Activated CD4-positive, alpha-beta T cell treated with anti-CD3 and anti-CD28 coated beads, Interleukin-2, amount 10 ng/mL, durations not matched to agents 7 days and 5 days (primary cell): Measurements from ENCODE around the gene KLHDC4. TPM values are rescaled to one million over a fixed set of nuclear protein-coding genes. Genes with fewer than 3 reads are reported as not detected.
"Not testable (repeated sequence)": the region's sequence is repeated elsewhere in the genome, so short reads cannot be mapped to it uniquely, and the experiment has no call there.

Source experiments
- CTCF ChIA-PET: fragments of 350-600 bp; sonication (Branson Sonifier 250); formaldehyde crosslinking; loops from one replicate; lab custom pipeline; 2021; ENCODE audit warnings: antibody characterized with exemption; lab: Charles Lee
- POLR2A ChIA-PET: fragments of 350-600 bp; sonication (Branson Sonifier 250); formaldehyde crosslinking; loops from one replicate; lab custom pipeline; 2021; ENCODE audit warnings: antibody characterized with exemption; lab: Charles Lee
- DNase-seq: peaks from one replicate; pipeline ENCODE4 v3.0.0-alpha.2; 2020
- H3K27ac Mint-ChIP-seq: one replicate; pipeline ENCODE4 v1.8.0; 2021; ENCODE audit warnings: mild to moderate bottlenecking, moderate library complexity, mixed read lengths
- H3K27me3 Mint-ChIP-seq: one replicate; pipeline ENCODE4 v1.8.0; 2021; ENCODE audit warnings: mixed read lengths
- H3K36me3 Mint-ChIP-seq: one replicate; pipeline ENCODE4 v1.8.0; 2021; ENCODE audit warnings: low read depth, mixed read lengths
- H3K4me1 Mint-ChIP-seq: one replicate; pipeline ENCODE4 v1.8.0; 2021; ENCODE audit warnings: mixed read lengths
- H3K4me3 Mint-ChIP-seq: one replicate; pipeline ENCODE4 v1.8.0; 2021; ENCODE audit warnings: mild to moderate bottlenecking, moderate library complexity, mixed read lengths
- H3K9me3 Mint-ChIP-seq: one replicate; pipeline ENCODE4 v1.8.0; 2021; ENCODE audit warnings: mixed read lengths
- total RNA-seq, 2 experiments: library from RNA; stranded (reverse); gene quantifications; one replicate each; pipeline ENCODE4 v1.2.3, GENCODE V29; 2021

The KLHDC4 gene
- total RNA-seq, 2 experiments from 2014 or later = 83.2 to 102 TPM

GRCh38 chr16:87800497-87800896 lies 34.7 kb upstream of the KLHDC4 start:
- ChIA-PET POLR2A (no interaction called here), CTCF (interaction anchor here (0.6 to 1.5 kb wide), 2 partner anchors 15 to 25 kb away, joined by 3 read pairs; no protein-coding TSS in a partner anchor)
- no peak overlapping the region for H3K4me3 Mint-ChIP-seq
- H3K9me3 Mint-ChIP-seq = no peaks in the 10 kb centered on the region
- H3K27ac Mint-ChIP-seq = no peak overlapping the region
- DNase-seq = no peak
- H3K27me3 Mint-ChIP-seq = no peaks in the 10 kb centered on the region
- H3K36me3 Mint-ChIP-seq = no peaks in the 10 kb centered on the region
- H3K4me1 Mint-ChIP-seq = no peaks in the 10 kb centered on the region

- Mint-ChIP-seq H3K4me3 (no peak overlapping the region), H3K4me1 (no peaks in the 10 kb centered on the region), H3K27ac (no peak overlapping the region), H3K36me3 (no peaks in the 10 kb centered on the region), H3K27me3 (no peaks in the 10 kb centered on the region), H3K9me3 (no peaks in the 10 kb centered on the region)
- no peak for DNase-seq
- CTCF ChIA-PET = interaction anchor here (1.5 to 2.8 kb wide), 3 partner anchors 8 to 16 kb away, joined by 5 to 7 read pairs (median 5); no protein-coding TSS in a partner anchor
- POLR2A ChIA-PET = no interaction called here
Measured at GRCh38 chr16:87795336-87795735, 29.6 kb upstream of the KLHDC4 start.

GRCh38 chr16:87794485-87795078 lies 28.8 kb upstream of the KLHDC4 start:
- H3K36me3 Mint-ChIP-seq = no peaks in the 10 kb centered on the region
- POLR2A ChIA-PET = no interaction called here
- H3K27ac Mint-ChIP-seq = no peak overlapping the region
- no peaks in the 10 kb centered on the region for H3K9me3 Mint-ChIP-seq
- no peak overlapping the region for H3K4me3 Mint-ChIP-seq
- no peak for DNase-seq
- H3K4me1 Mint-ChIP-seq = no peaks in the 10 kb centered on the region
- H3K27me3 Mint-ChIP-seq = no peaks in the 10 kb centered on the region
- CTCF ChIA-PET = interaction anchor here (1.5 to 8.4 kb wide), 3 partner anchors 9 to 14 kb away, joined by 5 to 65 read pairs (median 7); no protein-coding TSS in a partner anchor

GRCh38 chr16:87792205-87792565 lies 26.4 kb upstream of the KLHDC4 start:
- H3K4me3 Mint-ChIP-seq = no peak overlapping the region
- CTCF ChIA-PET = interaction anchor here (0.6 to 8.4 kb wide), 6 partner anchors 12 to 79 kb away, joined by 3 to 65 read pairs (median 3); no protein-coding TSS in a partner anchor
- no peak for DNase-seq
- H3K27me3 Mint-ChIP-seq = no peaks in the 10 kb centered on the region
- H3K36me3 Mint-ChIP-seq = no peaks in the 10 kb centered on the region
- H3K9me3 Mint-ChIP-seq = no peaks in the 10 kb centered on the region
- POLR2A ChIA-PET = no interaction called here
- no peak overlapping the region for H3K27ac Mint-ChIP-seq
- H3K4me1 Mint-ChIP-seq = no peaks in the 10 kb centered on the region

GRCh38 chr16:87791295-87792204 lies 25.8 kb upstream of the KLHDC4 start:
- DNase-seq = no peak
- CTCF ChIA-PET = interaction anchor here (0.6 to 8.4 kb wide), 7 partner anchors 11 to 80 kb away, joined by 3 to 65 read pairs (median 3); no protein-coding TSS in a partner anchor
- Mint-ChIP-seq H3K4me3 (no peak overlapping the region), H3K36me3 (no peaks in the 10 kb centered on the region), H3K27me3 (no peaks in the 10 kb centered on the region), H3K9me3 (no peaks in the 10 kb centered on the region), H3K27ac (no peak overlapping the region), H3K4me1 (no peaks in the 10 kb centered on the region)
- POLR2A ChIA-PET = no interaction called here

- no peak for DNase-seq
- Mint-ChIP-seq H3K36me3 (no peaks in the 10 kb centered on the region), H3K27me3 (no peaks in the 10 kb centered on the region), H3K4me1 (no peaks in the 10 kb centered on the region), H3K9me3 (no peaks in the 10 kb centered on the region), H3K4me3 (no peak overlapping the region), H3K27ac (no peak overlapping the region)
- POLR2A ChIA-PET = no interaction called here
- CTCF ChIA-PET = interaction anchor here (0.6 to 8.4 kb wide), 5 partner anchors 10 to 119 kb away, joined by 3 to 65 read pairs (median 3); no protein-coding TSS in a partner anchor
Measured at GRCh38 chr16:87790292-87791100, 24.7 kb upstream of the KLHDC4 start.

- DNase-seq = no peak
- Mint-ChIP-seq H3K4me3 (no peak overlapping the region), H3K9me3 (no peaks in the 10 kb centered on the region), H3K4me1 (no peaks in the 10 kb centered on the region), H3K36me3 (no peaks in the 10 kb centered on the region), H3K27me3 (no peaks in the 10 kb centered on the region), H3K27ac (no peak overlapping the region)
- CTCF ChIA-PET = interaction anchor here (0.7 to 8.4 kb wide), 4 partner anchors 9 to 120 kb away, joined by 3 to 65 read pairs (median 6); no protein-coding TSS in a partner anchor
- POLR2A ChIA-PET = no interaction called here
Measured at GRCh38 chr16:87789437-87790291, 23.9 kb upstream of the KLHDC4 start.

GRCh38 chr16:87788730-87789436 lies 23.1 kb upstream of the KLHDC4 start:
- H3K27ac Mint-ChIP-seq, H3K36me3 Mint-ChIP-seq, H3K4me3 Mint-ChIP-seq, H3K9me3 Mint-ChIP-seq, H3K4me1 Mint-ChIP-seq, H3K27me3 Mint-ChIP-seq, POLR2A ChIA-PET, DNase-seq: not testable (repeated sequence)
- CTCF ChIA-PET = interaction anchor here (8.4 kb wide), 1 partner anchor 9 kb away, joined by 65 read pairs; no protein-coding TSS in a partner anchor

GRCh38 chr16:87787451-87788091 lies 21.8 kb upstream of the KLHDC4 start:
- H3K4me1 Mint-ChIP-seq, POLR2A ChIA-PET, H3K9me3 Mint-ChIP-seq, H3K27me3 Mint-ChIP-seq, H3K27ac Mint-ChIP-seq, H3K36me3 Mint-ChIP-seq, DNase-seq, H3K4me3 Mint-ChIP-seq: not testable (repeated sequence)
- CTCF ChIA-PET = interaction anchor here (8.4 kb wide), 1 partner anchor 7 kb away, joined by 65 read pairs; no protein-coding TSS in a partner anchor

- Mint-ChIP-seq H3K9me3 (peaks cover 2% of the 10 kb centered on the region), H3K36me3 (peaks cover 9% of the 10 kb centered on the region), H3K27me3 (no peaks in the 10 kb centered on the region), H3K4me1 (peaks cover 22% of the 10 kb centered on the region), H3K27ac (no peak overlapping the region), H3K4me3 (no peak overlapping the region)
- ChIA-PET POLR2A (no interaction called here), CTCF (interaction anchor here (0.6 to 7.7 kb wide), 2 partner anchors 15 to 86 kb away, joined by 3 to 249 read pairs; partner anchors contain the start of gene SLC7A5)
- no peak for DNase-seq
Measured at GRCh38 chr16:87784812-87785211, 19.0 kb upstream of the KLHDC4 start.

GRCh38 chr16:87782033-87782432 lies 16.2 kb upstream of the KLHDC4 start:
- POLR2A ChIA-PET = interaction anchor here (0.6 kb wide), 1 partner anchor 23 kb away, joined by 9 read pairs; no protein-coding TSS in a partner anchor
- Mint-ChIP-seq H3K27ac (no peak overlapping the region), H3K27me3 (no peaks in the 10 kb centered on the region), H3K4me3 (no peak overlapping the region), H3K4me1 (peaks cover 45% of the 10 kb centered on the region), H3K36me3 (peaks cover 9% of the 10 kb centered on the region), H3K9me3 (peaks cover 2% of the 10 kb centered on the region)
- CTCF ChIA-PET = interaction anchor here (0.7 to 7.7 kb wide), 7 partner anchors 9 to 126 kb away, joined by 3 to 249 read pairs (median 15); partner anchors contain the start of gene SLC7A5
- no peak for DNase-seq
